ENCODE measurements around the gene IFIT1. TPM values are rescaled to one million over a fixed set of nuclear protein-coding genes. Genes with fewer than 3 reads are reported as not detected.
"Not testable (repeated sequence)": the region's sequence is repeated elsewhere in the genome, so short reads cannot be mapped to it uniquely, and the experiment has no call there.

Gene IFIT1, protein sequence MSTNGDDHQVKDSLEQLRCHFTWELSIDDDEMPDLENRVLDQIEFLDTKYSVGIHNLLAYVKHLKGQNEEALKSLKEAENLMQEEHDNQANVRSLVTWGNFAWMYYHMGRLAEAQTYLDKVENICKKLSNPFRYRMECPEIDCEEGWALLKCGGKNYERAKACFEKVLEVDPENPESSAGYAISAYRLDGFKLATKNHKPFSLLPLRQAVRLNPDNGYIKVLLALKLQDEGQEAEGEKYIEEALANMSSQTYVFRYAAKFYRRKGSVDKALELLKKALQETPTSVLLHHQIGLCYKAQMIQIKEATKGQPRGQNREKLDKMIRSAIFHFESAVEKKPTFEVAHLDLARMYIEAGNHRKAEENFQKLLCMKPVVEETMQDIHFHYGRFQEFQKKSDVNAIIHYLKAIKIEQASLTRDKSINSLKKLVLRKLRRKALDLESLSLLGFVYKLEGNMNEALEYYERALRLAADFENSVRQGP
- total RNA-seq (2014; rRNA removed; shearing (Covaris generic)), result 3.7 and 4.0 TPM in 2 replicates

DNA sequence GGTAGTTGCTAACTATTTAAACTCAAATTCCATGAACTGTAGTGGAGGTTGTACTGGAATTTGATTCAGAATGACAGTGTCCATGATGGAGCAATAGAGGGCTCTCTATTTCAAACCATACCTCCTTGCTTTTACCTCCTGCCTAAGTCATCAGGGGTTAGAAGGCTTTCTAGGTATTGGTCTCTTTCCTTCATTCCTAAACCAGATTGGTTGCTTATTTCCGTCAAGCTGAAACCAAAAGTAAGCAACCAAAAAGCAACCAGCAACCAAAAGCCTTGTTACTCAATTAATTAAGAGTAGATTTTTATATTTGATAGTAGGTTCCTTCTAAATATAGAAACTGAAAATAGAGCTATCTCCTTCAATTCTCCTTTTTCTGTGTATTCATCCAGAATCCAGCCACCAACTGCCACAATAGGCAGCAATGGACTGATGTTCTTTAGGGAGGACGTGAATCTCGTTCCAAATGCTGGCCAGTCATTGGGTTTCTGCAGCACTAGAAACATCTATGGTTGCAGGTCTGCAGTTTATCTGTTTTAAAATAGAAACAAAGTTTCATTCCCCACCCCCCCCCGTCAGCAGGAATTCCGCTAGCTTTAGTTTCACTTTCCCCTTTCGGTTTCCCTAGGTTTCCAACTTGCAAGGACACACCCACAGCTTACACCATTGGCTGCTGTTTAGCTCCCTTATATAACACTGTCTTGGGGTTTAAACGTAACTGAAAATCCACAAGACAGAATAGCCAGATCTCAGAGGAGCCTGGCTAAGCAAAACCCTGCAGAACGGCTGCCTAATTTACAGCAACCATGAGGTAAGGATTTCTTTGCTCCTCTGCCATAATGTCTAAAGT, at the start of gene IFIT1:
IFIT1 (plus strand) TSS at position 717 of the 850 bp plus-strand sequence; CDS start at position 807, 90 bp downstream.
- DNase-seq, result peak; percentile 59
- H3K36me3 ChIP-seq (replicated peaks; ENCODE audit: control insufficient read depth, insufficient read depth, low read length), result no peaks in the 10 kb centered on the region
- peak within 1 kb of the TSS; percentile 41 for H3K4me3 ChIP-seq (ENCODE audit: insufficient read depth, low read depth, low read length)
- no peaks in the 10 kb centered on the region for H3K27me3 ChIP-seq (ENCODE audit: control insufficient read depth, insufficient read depth, low read length)

DNA sequence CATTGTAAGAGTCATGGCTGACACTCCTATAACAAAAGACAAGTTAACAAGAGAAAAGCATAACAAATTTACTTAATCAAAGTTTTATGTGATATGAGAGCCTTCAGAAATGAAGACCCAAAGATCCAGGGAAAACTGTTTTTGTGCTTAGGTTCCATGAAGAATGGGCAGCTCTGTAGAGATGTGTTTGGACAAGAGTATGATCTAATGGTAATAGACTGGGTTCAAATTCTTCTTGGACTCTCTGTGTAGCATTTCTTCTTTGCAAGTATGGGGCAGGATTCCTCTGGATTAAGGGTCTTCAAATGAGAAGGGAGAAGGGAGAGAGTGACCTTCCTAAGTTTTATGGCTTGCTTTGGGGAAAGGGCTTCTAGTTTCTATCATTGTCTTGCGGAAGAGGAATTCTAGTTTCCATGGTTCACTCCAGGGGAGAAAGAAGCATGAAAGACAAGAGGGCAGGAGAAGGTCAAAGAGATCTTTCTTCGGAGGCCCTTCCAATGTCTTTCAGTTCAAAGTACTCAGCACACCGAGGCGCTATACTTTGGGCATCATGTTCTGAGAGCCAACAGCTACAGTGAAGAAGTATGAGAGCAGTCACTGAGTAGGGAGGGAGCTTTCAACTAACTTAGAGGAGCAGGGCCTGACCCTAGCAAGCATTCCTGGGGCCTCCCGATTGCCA, 49.2 kb upstream of the IFIT1 start:
- Histone ChIP-seq H3K27me3 (ENCODE audit: control insufficient read depth, insufficient read depth, low read length) (no peaks in the 10 kb centered on the region), H3K4me3 (ENCODE audit: insufficient read depth, low read depth, low read length) (no peak overlapping the region), H3K36me3 (replicated peaks; ENCODE audit: control insufficient read depth, insufficient read depth, low read length) (no peaks in the 10 kb centered on the region)
- no peak for DNase-seq

DNA sequence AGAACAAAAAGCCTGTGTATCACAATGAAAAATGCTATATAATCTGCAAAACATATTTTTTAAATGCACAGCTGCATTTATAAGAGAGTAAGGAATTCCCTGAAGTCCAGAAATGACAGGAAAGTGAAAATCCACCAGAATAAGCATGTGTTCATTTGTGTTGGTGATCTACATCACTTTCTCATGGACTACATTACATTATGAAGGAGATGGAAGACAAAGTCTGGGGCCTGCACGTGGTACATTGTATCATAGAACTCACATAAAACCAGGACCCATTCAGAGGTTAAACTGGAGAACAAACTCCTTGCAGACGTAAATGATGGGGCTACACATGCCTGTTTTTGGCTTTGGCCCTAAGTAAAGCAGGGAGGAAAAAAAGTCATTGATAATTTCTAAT, 48.3 kb upstream of the IFIT1 start:
- Histone ChIP-seq H3K4me3 (ENCODE audit: insufficient read depth, low read depth, low read length) (no peak overlapping the region), H3K36me3 (replicated peaks; ENCODE audit: control insufficient read depth, insufficient read depth, low read length) (no peaks in the 10 kb centered on the region), H3K27me3 (ENCODE audit: control insufficient read depth, insufficient read depth, low read length) (no peaks in the 10 kb centered on the region)
- DNase-seq, result no peak

DNA sequence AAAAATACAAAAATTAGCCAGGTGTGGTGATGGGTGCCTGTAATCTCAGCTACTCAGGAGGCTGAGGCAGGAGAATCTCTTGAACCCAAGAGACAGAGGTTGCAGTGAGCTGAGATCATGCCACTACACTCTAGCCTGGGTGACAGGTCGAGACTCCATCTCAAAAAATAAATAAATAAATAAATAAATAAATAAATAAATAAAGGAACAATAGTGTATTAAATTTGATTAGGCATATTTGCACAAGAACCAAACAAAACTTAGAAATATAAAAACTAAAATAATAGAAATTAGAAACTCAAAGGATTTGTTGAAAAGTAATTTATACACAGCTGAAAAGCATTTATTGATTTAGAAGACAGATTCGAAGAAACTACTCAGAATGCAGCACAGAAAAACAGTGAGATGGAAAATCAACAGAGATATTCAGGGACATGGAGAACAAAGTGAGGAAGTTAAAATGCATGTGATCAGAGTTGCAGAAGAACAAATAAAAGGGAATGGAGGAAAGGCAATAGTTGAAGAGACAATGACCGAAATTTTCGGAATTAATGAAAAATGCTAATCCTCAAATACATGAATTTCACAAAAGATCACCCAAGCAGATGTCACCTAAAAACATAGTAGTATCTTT, 46.9 kb upstream of the IFIT1 start:
- DNase-seq, result no peak
- Histone ChIP-seq H3K36me3 (replicated peaks; ENCODE audit: control insufficient read depth, insufficient read depth, low read length) (no peaks in the 10 kb centered on the region), H3K4me3 (ENCODE audit: insufficient read depth, low read depth, low read length) (no peak overlapping the region), H3K27me3 (ENCODE audit: control insufficient read depth, insufficient read depth, low read length) (no peaks in the 10 kb centered on the region)

DNA sequence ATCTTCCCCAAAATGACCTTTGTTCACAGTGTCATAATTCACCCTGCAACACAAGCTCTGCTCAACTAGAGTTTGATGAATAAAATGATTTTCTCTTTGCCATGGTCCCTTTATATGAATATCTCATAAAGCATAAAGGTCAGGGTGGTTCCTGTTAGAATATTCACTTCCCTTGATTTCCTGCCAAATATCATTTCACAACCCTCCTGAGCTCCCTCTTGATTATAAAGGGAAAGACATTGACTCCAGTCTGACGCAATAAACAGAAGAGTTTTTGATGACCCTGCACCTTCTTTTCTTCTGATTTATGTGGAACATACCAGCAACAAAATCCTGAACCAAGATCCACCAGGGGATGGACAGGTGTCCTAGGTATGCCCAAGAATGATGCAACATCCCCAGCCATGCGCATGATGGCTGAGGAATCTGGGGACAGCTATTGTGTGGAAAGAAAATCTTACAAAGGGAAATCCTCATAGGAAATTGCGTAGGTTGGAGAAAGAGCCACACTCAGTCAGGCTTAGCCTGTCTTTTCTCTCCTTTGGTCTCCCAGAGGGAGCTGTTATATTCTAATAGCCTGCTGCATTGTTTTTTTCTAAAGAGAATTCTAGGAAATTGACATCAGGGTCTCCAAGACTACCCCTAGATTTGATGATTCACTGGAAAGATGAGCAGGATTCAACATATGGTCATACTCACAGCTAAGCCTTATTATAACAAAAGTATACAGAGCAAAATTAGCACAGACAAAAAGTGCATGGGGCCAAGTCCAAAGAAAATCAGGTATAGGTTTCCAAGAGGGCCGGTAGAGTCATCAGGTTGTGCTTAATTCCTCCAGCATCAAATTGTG, 45.8 kb upstream of the IFIT1 start:
- DNase-seq, result peak; percentile 12
- Histone ChIP-seq H3K27me3 (ENCODE audit: control insufficient read depth, insufficient read depth, low read length) (no peaks in the 10 kb centered on the region), H3K36me3 (replicated peaks; ENCODE audit: control insufficient read depth, insufficient read depth, low read length) (no peaks in the 10 kb centered on the region), H3K4me3 (ENCODE audit: insufficient read depth, low read depth, low read length) (no peak overlapping the region)

DNA sequence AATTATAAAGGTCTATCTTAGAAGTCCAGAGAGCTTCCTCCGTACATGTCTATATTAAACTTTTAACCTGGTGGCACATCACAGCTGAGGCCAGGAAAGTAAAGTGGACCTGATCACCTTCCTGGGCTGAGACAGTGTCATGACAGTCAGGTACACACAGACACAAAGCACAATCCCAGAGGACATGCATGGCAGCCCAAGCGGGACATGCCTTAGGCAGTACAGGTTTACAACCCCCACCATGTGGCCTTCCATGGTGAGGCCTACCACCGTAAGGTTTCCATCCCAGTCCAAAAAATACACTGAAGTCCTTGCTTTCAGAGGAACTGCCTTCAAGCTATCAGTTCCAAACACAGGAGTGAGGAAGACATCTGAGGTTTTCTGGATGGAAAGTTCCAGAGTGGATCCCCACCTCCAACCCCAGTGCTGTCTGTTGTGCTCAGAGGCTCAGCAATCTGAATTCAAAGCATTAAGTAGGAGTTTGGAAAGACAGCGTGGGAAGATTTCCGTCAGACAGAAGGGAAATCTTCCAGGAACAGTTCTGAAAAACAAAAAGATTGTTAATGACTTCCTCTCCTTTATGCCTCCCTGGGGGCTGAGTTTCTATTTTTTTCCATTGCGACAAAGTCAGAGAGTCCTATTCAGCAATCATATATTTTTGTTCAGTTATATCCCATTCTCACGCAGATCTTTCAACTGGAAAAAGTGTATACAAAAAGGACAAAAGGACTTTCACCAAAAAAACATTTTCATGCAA, 44.5 kb upstream of the IFIT1 start:
- no peaks in the 10 kb centered on the region for H3K27me3 ChIP-seq (ENCODE audit: control insufficient read depth, insufficient read depth, low read length)
- no peaks in the 10 kb centered on the region for H3K36me3 ChIP-seq (replicated peaks; ENCODE audit: control insufficient read depth, insufficient read depth, low read length)
- DNase-seq, result no peak
- no peak overlapping the region for H3K4me3 ChIP-seq (ENCODE audit: insufficient read depth, low read depth, low read length)

DNA sequence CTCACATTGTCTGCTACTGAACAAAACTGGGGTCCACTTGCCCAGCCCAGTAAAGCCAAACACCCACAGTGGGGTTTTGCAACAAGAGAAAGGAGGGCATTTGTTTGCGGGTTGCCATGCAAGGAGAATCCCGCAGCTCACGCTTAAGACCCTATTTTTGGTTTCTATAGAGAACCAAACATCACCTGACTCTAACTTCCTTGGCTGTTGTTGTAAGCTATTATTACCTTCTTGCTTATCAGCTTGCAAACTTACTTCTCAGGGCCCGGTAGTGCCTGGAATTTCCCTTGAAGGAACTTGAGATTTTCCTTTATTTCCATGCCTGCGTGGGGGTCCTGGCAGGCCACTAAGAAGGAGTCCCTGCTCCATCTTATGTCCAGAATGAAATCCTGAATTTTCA, 43.9 kb upstream of the IFIT1 start:
- Histone ChIP-seq H3K27me3 (ENCODE audit: control insufficient read depth, insufficient read depth, low read length) (no peaks in the 10 kb centered on the region), H3K4me3 (ENCODE audit: insufficient read depth, low read depth, low read length) (no peak overlapping the region), H3K36me3 (replicated peaks; ENCODE audit: control insufficient read depth, insufficient read depth, low read length) (no peaks in the 10 kb centered on the region)
- DNase-seq, result no peak

DNA sequence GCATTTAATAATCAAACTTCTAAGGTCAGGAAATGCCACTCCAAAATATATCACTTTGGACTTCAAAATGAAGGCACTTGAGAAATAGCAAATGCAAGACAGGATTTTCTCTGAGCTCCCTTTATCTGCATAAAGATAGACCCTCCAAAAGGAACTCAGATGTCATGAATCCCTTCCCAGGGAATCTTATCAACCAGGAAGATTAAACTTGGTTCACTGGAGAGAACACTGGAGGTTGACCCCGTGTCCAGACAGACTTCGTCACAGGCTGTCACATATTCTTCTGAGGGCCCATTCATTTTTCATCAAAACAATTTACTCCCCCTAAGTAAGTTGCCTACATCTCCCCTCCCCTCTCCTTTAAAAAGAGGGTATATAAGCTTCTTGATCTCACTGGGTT, 43.4 kb upstream of the IFIT1 start:
- no peak for DNase-seq
- Histone ChIP-seq H3K36me3 (replicated peaks; ENCODE audit: control insufficient read depth, insufficient read depth, low read length) (no peaks in the 10 kb centered on the region), H3K27me3 (ENCODE audit: control insufficient read depth, insufficient read depth, low read length) (no peaks in the 10 kb centered on the region), H3K4me3 (ENCODE audit: insufficient read depth, low read depth, low read length) (no peak overlapping the region)

DNA sequence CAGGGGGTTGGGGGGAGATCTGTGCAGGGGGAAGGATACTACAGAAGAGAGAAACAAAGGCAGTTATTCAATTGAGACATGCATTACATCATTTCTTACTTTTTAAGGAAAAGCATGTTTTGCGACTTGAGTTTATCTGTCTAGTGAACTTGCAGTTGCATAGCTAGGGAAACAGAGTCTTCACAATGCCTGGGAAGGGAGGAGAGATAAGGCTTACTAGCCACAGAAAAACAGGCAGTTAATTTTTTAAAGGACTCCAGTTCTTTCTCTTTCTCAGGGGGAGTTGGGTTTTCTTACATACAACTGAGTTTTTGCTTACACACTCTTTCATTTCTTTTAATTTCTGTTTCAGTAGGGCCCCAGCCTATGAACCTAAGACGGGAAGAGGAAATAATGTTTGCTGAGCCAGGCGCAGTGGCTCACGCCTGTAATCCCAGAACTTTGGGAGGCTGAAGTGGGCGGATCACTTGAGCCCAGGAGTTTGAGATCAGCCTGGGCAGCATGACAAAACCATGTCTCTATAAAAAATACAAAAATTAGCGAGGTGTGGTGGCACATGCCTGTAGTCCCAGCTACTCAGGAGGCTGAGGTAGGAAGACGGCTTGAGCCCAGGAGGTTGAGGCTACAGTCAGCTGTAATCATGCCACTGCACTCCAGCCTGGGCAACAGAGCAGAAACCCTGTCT, 41.6 kb upstream of the IFIT1 start:
- not testable (repeated sequence) for H3K36me3 ChIP-seq (replicated peaks; ENCODE audit: control insufficient read depth, insufficient read depth, low read length); H3K4me3 ChIP-seq (ENCODE audit: insufficient read depth, low read depth, low read length); DNase-seq; H3K27me3 ChIP-seq (ENCODE audit: control insufficient read depth, insufficient read depth, low read length)

DNA sequence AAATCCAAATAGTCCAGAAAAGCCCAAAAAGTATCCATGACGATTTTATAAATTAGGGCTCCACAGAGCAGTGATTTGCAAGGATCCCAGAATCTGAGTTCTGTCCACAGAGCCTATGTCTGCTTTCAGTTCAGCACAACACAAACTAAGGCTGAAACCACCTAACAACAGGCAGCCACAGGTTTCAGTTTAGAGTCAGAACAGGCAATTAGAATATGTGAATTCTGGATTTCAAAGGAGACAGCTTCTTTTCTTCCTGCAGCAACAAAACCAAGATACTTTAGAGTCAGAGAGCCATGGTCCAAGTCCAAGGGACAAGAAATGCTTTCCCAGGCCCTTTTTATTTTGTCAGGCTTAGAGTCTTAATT, 41.0 kb upstream of the IFIT1 start:
- no peak for DNase-seq
- H3K36me3 ChIP-seq (replicated peaks; ENCODE audit: control insufficient read depth, insufficient read depth, low read length), result no peaks in the 10 kb centered on the region
- H3K27me3 ChIP-seq (ENCODE audit: control insufficient read depth, insufficient read depth, low read length), result no peaks in the 10 kb centered on the region
- H3K4me3 ChIP-seq (ENCODE audit: insufficient read depth, low read depth, low read length), result no peak overlapping the region

DNA sequence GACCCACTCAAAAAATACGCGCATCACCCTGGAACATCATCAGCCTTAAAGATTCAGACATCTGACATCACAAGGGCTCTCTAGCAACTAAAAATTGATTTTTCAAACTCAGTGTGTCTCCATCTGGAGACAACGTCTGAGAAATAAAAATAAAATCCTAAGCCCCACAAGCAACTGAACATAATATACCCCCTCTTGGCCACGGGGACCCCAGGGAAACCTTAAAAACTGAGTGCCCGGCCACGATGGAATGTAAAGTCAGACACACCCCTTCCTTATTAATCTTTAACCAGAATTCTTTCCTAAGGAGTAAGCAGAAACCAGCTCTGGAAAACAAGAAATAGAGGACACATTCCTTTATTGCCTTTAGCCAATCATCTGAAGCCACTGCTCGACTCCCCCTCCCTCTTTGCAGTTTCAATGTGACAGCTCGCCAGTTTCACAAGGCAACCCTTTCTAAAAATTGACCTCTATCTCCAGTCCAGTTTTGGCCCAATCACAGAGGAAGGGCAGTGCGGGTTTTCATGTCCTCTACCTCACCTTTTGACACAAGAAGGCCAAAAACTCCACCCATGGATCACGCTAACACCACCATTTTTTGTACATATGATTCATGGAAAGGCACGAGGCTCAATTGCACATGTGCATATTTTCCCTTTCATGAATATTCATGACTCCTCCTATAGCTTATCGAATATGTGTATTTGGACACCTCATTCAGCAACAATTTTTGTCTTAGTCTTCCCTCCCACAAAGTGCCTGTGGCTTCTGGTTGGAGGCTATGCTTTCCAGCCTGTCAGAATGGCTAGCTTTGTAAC, 40.4 kb upstream of the IFIT1 start:
- no peak overlapping the region for H3K4me3 ChIP-seq (ENCODE audit: insufficient read depth, low read depth, low read length)
- no peaks in the 10 kb centered on the region for H3K27me3 ChIP-seq (ENCODE audit: control insufficient read depth, insufficient read depth, low read length)
- no peaks in the 10 kb centered on the region for H3K36me3 ChIP-seq (replicated peaks; ENCODE audit: control insufficient read depth, insufficient read depth, low read length)
- DNase-seq, result no peak

DNA sequence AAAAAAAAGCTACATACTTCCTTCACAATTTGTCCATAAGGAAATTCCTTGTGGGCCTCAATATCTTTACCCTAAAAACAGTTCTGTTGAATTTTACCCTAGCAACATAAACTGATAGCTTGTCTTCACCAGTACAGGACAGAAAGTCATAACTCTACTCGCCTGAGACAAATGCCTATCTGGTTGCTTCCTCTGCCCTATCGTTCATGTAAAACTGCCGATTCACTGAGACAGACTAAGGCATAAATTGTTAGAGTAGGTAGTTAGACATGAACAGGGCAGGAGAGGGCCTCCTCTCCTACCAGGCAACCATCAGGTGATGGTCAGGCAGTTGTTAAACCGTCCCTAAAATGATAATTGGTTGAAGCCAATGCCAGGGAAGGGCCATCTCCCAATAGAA, 39.6 kb upstream of the IFIT1 start:
- Histone ChIP-seq H3K27me3 (ENCODE audit: control insufficient read depth, insufficient read depth, low read length) (no peaks in the 10 kb centered on the region), H3K36me3 (replicated peaks; ENCODE audit: control insufficient read depth, insufficient read depth, low read length) (no peaks in the 10 kb centered on the region), H3K4me3 (ENCODE audit: insufficient read depth, low read depth, low read length) (no peak overlapping the region)
- no peak for DNase-seq
